ENCODE data around the gene NOPCHAP1.

- no peak for TF ChIP-seq SUZ12 (IDR thresholded peaks at IDR 0.05; ENCODE audit: extremely low read depth, insufficient read depth, insufficient read length)
- TF ChIP-seq ZNF274 (IDR thresholded peaks at IDR 0.05; ENCODE audit: low read depth, low read length), result no peak
- no peak for TF ChIP-seq YY1 (IDR thresholded peaks at IDR 0.05; ENCODE audit: insufficient read depth, insufficient read length)
Measured at GRCh38 chr12:105033851-105034250, 47.7 kb downstream of the NOPCHAP1 start.

Measured in NT2/D1 (cell line).